ENCODE results near the gene RPS15. TPM values are rescaled to one million over a fixed set of nuclear protein-coding genes. Genes with fewer than 3 reads are reported as not detected.

Gene RPS15
- total and polyA plus RNA-seq, 4 donors = 296 to 954 (median 414) TPM

GRCh38 chr19:1412323-1412923 is 25.8 kb upstream of the RPS15 start (continued):
- no peak for TF ChIP-seq RXRA (IDR thresholded peaks at IDR 0.05)
- no peak for TF ChIP-seq CTCF (IDR thresholded peaks at IDR 0.05; ENCODE audit: low read depth, low read length, missing input control)

GRCh38 chr19:1412995-1413800 is 25.0 kb upstream of the RPS15 start:
- no peak for DNase-seq (ENCODE audit: low spot score)
- no peak for TF ChIP-seq HNF4A (conservative IDR thresholded peaks at IDR 0.05)
- no peak for TF ChIP-seq HNF4G (IDR thresholded peaks at IDR 0.05)
- no peak for TF ChIP-seq CTCF (IDR thresholded peaks at IDR 0.05; ENCODE audit: low read depth, low read length, missing input control)
- TF ChIP-seq REST (IDR thresholded peaks at IDR 0.05) = no peak
- no peak for TF ChIP-seq RAD21 (IDR thresholded peaks at IDR 0.05)
- no peak for TF ChIP-seq ZBTB33 (IDR thresholded peaks at IDR 0.05)
- no peak for TF ChIP-seq EGR1 (IDR thresholded peaks at IDR 0.05; ENCODE audit: low read depth in 2 of 2)
- no peak for TF ChIP-seq RXRA (IDR thresholded peaks at IDR 0.05)
- TF ChIP-seq NR2F2 (IDR thresholded peaks at IDR 0.05) = no peak
- TF ChIP-seq MAX (IDR thresholded peaks at IDR 0.05) = no peak
- TF ChIP-seq YY1 (IDR thresholded peaks at IDR 0.05) = no peak
- WGBS = 80% methylated on average over 36 of the region's 36 CpGs
- Histone ChIP-seq H3K9ac (ENCODE audit: low read depth in 1 of 2, low read length in 2 of 2) (no peak overlapping the region), H3K4me3 (ENCODE audit: low read depth in 1 of 3, low read length in 3 of 3) (no peak overlapping the region), H3K36me3 (ENCODE audit: control insufficient read depth in 4 of 4, insufficient read depth in 3 of 4, low read depth in 1 of 4, low read length in 3 of 4) (peaks cover 0 to 9% (median under 1%) of the 10 kb centered on the region in 4 donors), H3K9me3 (ENCODE audit: control insufficient read depth in 4 of 4, low read length in 3 of 4) (no peaks in the 10 kb centered on the region), H3K27ac (ENCODE audit: low read depth in 1 of 2, low read length in 2 of 2) (peak overlapping the region in 1 of 2 donors; percentile 38), H3K27me3 (ENCODE audit: control insufficient read depth in 4 of 4, insufficient read depth in 4 of 4, low read length in 3 of 4) (no peaks in the 10 kb centered on the region), H3K4me1 (ENCODE audit: control insufficient read depth in 4 of 4, insufficient read depth in 4 of 4, low read length in 3 of 4) (peaks cover 49 to 82% (median 73%) of the 10 kb centered on the region in 4 donors)
